HG02798 (cell line): ENCODE results near the gene VASH1.
A peak's percentile ranks its signal among the peaks of the same experiment; 100 is the strongest.

ENCODE experiments used
- ATAC-seq: cut with Tn5 transposase; IDR thresholded peaks from one replicate; pipeline ENCODE4 v1.9.1; 2021; ENCODE audit warnings: mild to moderate bottlenecking; ENCODE audit not compliant: unreplicated experiment, poor library complexity

Gene VASH1

DNA sequence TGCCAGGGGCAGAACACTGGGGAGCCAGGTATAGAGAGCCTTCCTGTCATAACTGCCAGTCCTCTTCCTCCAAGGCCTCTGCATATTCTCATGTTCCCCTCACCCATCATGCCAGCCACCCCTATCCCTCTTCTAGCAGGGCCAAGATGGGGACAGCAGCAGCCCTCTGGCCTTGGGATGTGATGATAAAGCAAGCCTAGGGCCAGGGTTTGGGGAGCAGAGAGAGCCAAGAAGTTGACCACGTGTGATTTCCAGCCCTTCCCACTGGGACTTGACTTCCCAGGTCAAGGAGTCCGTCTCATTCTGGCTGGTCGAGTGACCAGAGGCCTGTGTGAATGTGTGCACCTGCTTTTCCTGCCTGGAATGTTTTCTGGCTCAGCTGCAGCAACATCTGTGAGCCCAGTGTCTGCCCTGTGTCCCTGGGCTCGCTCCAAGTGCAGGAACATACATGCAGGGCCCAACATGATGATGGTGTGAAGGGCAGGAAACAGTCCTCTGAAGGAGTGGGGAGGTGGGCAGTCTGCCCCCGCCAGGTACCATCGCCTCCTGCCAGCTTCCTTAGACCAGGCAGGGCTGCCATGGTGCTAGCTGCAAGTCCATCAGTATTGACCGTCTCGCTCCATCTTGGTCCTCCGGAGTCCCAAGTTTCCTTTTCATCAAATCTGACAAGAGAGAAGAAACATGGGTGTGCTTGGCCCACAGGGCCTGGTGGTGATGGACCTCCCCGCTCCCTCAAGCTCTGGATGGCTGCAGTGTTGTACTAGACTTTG is 21.0 kb downstream of the VASH1 start:
- ATAC-seq, result no peak

GRCh38 chr14:76782885-76783566 is 21.8 kb downstream of the VASH1 start:
- ATAC-seq, result no peak

DNA sequence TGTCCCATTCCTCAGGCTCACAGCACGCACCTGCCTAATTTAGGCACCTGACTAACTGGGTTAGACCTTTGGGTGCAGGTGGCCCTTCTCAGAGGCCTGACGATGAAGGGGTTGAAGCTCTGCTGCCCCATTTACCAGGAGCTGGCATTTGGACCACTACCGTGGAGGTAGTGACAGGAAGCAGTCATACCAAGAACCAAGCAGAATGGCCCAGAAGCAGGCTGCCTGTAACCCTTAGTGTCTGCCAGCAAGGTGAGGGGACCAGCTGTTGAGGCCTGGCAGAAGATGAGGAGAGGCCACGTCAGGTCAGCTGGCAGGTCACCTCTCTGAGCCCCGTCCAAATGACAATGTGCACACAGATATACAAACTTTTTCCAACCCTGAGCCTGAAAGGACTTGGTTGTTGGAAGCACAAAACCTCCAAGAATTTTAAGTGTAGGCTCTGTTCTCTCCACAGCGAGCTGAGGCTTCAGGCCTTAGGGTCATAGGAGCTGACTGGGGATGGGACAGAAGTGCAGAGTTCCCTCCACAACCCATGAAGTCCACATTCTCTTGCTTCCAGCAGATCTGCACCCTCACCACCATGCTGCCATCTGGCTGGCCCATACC is 23.1 kb downstream of the VASH1 start:
- ATAC-seq, result no peak

GRCh38 chr14:76784881-76785280 is 23.6 kb downstream of the VASH1 start:
- peak; percentile 79 for ATAC-seq

- no peak for ATAC-seq
Measured at GRCh38 chr14:76786601-76787000, 25.3 kb downstream of the VASH1 start.

GRCh38 chr14:76792422-76792821 is 31.2 kb downstream of the VASH1 start:
- ATAC-seq, result no peak

- no peak for ATAC-seq
Measured at GRCh38 chr14:76793324-76793723, 32.1 kb downstream of the VASH1 start.

- no peak for ATAC-seq
Measured at GRCh38 chr14:76793956-76794355, 32.7 kb downstream of the VASH1 start.

DNA sequence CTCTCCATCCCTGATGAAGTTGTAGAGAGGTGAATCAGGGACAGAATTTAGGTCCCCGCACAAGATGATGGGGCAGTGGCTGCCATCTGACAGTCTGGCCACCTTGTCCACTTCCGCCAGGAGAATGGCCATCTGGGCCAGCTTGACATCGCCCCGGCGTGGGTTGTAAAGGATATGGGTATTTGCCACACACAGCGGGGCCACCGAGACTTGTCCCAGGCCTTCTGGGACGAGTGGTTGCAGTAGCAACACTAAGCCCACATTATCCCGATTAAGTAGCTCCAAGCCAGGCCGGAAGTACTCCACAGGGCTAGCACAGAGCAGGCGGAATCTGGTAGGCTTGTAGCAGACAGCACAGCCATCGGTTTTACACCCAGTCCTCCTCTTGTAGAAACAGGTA is 45.2 kb downstream of the VASH1 start:
- ATAC-seq, result no peak

GRCh38 chr14:76808011-76808410 is 46.7 kb downstream of the VASH1 start:
- no peak for ATAC-seq

GRCh38 chr14:76808990-76809389 is 47.7 kb downstream of the VASH1 start:
- ATAC-seq, result no peak

DNA sequence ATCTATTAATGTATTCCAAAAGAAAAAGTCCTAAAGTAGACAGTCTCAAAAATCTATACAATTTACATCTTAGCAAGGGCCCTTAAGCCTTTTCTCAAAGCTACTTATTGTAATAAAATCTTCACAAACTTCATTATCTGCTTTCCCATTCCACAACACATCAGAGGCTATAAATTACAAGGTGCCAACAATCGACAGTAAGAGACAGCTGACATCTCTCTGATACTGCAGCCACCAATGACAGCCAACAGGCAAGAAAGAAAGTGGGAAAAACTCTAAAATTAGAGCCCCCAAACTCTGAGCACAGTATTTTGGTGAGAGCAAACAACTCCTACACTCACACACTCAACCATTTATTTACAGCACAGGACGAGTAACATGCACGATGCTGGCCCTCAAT is 49.3 kb downstream of the VASH1 start:
- no peak for ATAC-seq

GRCh38 chr14:76810953-76811400 is 49.7 kb downstream of the VASH1 start:
- ATAC-seq, result no peak

DNA sequence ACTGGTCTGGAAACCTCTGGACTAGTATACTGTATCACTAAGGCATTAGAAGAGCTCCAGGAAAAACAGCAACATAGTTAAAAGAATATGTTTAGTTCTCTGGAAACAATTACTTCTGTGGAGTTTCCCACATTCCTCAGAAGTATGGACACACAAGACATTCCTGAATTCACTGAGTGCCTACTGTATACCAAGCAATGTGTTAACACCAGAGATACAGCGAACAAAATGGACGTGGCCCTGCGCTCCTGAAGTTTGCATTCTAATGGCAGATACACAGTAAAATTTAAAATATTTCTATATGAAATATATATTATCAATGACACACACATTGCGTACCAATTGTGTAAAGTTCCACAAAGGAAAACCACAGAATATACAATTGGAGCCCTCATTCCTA is 50.3 kb downstream of the VASH1 start:
- no peak for ATAC-seq

GRCh38 chr14:76812093-76812421 is 50.8 kb downstream of the VASH1 start:
- peak; percentile 13 for ATAC-seq

GRCh38 chr14:76812422-76813383 is 51.4 kb downstream of the VASH1 start, which contains the start of gene ANGEL1:
Gene ANGEL1 (minus strand): TSS chr14:76812882. CDS start chr14:76812827, 55 bp downstream.
- ATAC-seq, result peak; percentile 91

GRCh38 chr14:76814726-76815645 is 53.7 kb downstream of the VASH1 start:
- ATAC-seq, result no peak

DNA sequence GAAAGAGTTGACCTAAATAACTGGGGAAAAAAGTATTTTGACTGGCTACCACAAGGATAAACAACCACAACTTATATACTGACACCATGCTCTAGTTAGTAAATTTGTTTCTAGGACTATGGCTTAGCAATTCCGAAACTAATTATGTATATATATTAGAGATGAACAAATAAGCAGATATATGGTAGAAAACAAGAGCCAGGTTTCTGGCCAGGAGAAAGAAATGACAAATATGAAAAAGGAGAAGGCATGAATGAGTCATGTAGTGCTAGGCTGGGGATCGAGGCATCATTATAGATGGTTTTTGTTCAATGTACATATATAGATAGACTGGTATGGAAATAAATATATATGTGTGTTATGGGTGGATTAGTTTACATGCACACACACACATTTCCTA is 59.4 kb downstream of the VASH1 start:
- ATAC-seq, result no peak

- no peak for ATAC-seq
Measured at GRCh38 chr14:76826122-76826521, 64.9 kb downstream of the VASH1 start, which contains the start of gene LRRC74A. Gene LRRC74A (plus strand): TSS chr14:76826408. CDS start chr14:76826698, 290 bp downstream.
